Heart right ventricle (tissue), 16 donors: ENCODE results near the gene BIVM. TPM values are rescaled to one million over a fixed set of nuclear protein-coding genes. Genes with fewer than 3 reads are reported as not detected.

Experiments used
- ATAC-seq, 8 donors: fragments of 200-7000 bp; cut with Tn5 transposase; one replicate each; pipeline ENCODE4 v1.9.1; 2020; ENCODE audit warnings: mild to moderate bottlenecking in 8 of 8, moderate library complexity in 8 of 8, moderate number of reproducible peaks in 1 of 8
- DNase-seq, 2 donors: peaks; one replicate each; pipeline ENCODE4 v3.0.0-alpha.2; 2020
- H3K27ac ChIP-seq, 10 donors: fragments of 200-600 bp; sonication (generic) in 2 of 10; one replicate each; pipeline versions ENCODE4 v1.5.0 to v1.8.0; 2020 to 2022; ENCODE audit warnings: mild to moderate bottlenecking in 3 of 10
- H3K27me3 ChIP-seq, 7 donors: fragments of 200-600 bp; one replicate each; pipeline ENCODE4 v1.8.0; 2021 to 2022; ENCODE audit warnings: mild to moderate bottlenecking in 2 of 7
- H3K36me3 ChIP-seq, 9 donors: fragments of 200-600 bp; sonication (generic) in 1 of 9; one replicate each; pipeline versions ENCODE4 v1.5.0 to v1.8.0; 2020 to 2022; ENCODE audit warnings: mild to moderate bottlenecking in 2 of 9
- H3K4me1 ChIP-seq, 9 donors: fragments of 200-600 bp; sonication (generic) in 1 of 9; one replicate each; pipeline versions ENCODE4 v1.5.0 to v1.8.0; 2020 to 2022; ENCODE audit warnings: mild to moderate bottlenecking in 4 of 9
- H3K4me3 ChIP-seq, 10 donors: fragments of 200-600 bp; sonication (generic) in 2 of 10; one replicate each; pipeline versions ENCODE4 v1.5.0 to v1.8.0; 2020 to 2022; ENCODE audit warnings: mild to moderate bottlenecking in 7 of 10, moderate library complexity in 2 of 10
- H3K9me3 ChIP-seq, 11 donors: fragments of 200-600 bp in 10 of 11; sonication (generic) in 2 of 11; one replicate each; pipeline versions ENCODE4 v1.5.0 to v1.8.0; 2013 to 2022; ENCODE audit warnings: mild to moderate bottlenecking in 2 of 11, control low read depth in 1 of 11, moderate library complexity in 1 of 11
- WGBS, 2 donors: extraction: QIAGEN DNeasy Blood & Tissue Kit; methylation state at CpG; one replicate each; pipeline ENCODE4 v1.1.7; 2013; ENCODE audit warnings: inconsistent platforms in 1 of 2; 5-methylcytosine and 5-hydroxymethylcytosine counted together
- intact Hi-C, 10 donors: fragments of 100-400 bp; cut with DNase I; formaldehyde crosslinking; loops; one replicate each; pipeline versions ENCODE4 v1.11.1 to v1.14.2; 2022
- polyA plus RNA-seq, 2 donors: library from polyadenylated mRNA; stranded (reverse); fragments of 200-250 nt; gene quantifications; one replicate each; pipeline ENCODE4 v1.2.3, GENCODE V29; 2013
- total RNA-seq, 10 donors: library from RNA; stranded (reverse); fragmentation: NEBNext Ultra II Directional in 3 of 10; extraction: Animal tissue kit (Norgen Biotek cat#: 25700) in 3 of 10; gene quantifications; one replicate each; pipeline versions ENCODE4 v1.2.1 to v1.2.4, GENCODE V29; 2021 to 2023
- TF ChIP-seq, protein P1 (sequence below), 9 donors: fragments of 200-600 bp; sonication (generic) in 2 of 9; IDR thresholded peaks; one replicate each; pipeline versions ENCODE4 v1.5.0 to v1.8.0; 2021 to 2022; ENCODE audit warnings: antibody characterized with exemption in 9 of 9, mild to moderate bottlenecking in 5 of 9, moderate library complexity in 1 of 9
- donor health status: Arrhythmogenic right ventricular cardiomyopathy.
- donor health status: ischemic (EF 13 %, LVEDD 7.1; RV severe dilation, severe dysfunction).
- donor health status: healthy with polysubstance abuse.
- donor health status: DM: no; HTN: yes; CAD: no.
- donor health status: DM: no; HTN: no; CAD: no.
- donor health status: ischemic (EF 25% LVEDD 6.9; RV normal size, moderate dysfunction).
- donor health status: ischemic (EF 25% LVEDD 5.7; RV mildly dilated, moderate dysfunction).
- donor health status: healthy.
- donor health status: DM: yes; HTN: yes; CAD: no.
- donor health status: Ischemic cardiomyopathy.
- donor health status: ischemic (EF 35%, LVEDD 5.7; RV mildly dilated, moderate dysfunction).
- donor health status: nonischemic (EF 11% LVEDD 7.7; RV severe dilation, severe dysfunction).
- donor health status: DM: yes; HTN: yes; CAD: no.
- donor health status: PGD.
- donor health status: ischemic (EF 29% LVEDD 5.4; RV normal size, mild dysfunction).
- donor health status: nonischemic (EF 23%, LVEDD 6.1; RV moderate dilation, normal function).

Gene BIVM
- total and polyA plus RNA-seq, 12 donors, result 6.7 to 37.3 (median 28.3) TPM

DNA sequence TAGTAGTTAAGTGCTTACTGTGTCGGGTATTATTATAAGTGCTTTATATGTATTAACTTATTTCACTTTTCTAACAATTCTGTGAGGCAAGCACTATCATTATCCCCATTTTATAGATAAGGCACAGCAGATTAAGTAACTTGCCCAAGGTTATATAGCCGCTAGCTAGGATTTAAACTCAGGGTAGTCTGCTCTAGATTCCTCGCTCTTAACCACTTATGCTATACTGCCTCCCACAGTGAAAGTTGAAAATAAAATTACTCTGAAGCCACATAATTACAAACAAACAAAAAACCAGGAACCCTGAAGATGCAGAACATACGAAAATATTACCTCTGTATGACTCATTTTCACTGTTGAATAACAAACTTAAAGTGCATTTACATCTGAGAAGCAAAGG, 29.2 kb upstream of the BIVM start:
- intact Hi-C loops, result loop anchor here in 3 of 10 donors (5.0 to 10.0 kb wide), 2 partner anchors 78 to 175 kb away; partner anchors contain the start of genes TPP2 (in 2 of the 3) and ERCC5 (in 1 of the 3)
- H3K4me3 ChIP-seq, result no peak overlapping the region

DNA sequence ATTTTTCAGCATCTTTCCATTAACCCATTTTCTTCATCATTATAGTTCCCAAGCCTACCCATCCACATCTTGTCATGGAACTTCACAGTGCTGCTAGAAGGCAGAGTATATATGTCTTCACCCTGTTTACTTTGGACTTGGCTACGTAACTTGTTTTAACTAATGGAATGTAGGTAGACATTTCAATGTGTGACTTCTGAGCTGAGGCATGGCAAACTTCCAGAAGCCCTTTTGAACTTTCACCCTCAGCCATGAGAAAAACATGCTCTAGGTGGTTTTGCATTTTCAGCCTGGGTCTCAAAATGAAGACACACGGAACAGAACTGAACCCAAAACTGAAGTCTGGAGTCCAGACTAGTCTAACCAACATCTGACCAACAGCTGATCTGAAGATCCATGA, 28.5 kb upstream of the BIVM start:
- Histone ChIP-seq H3K4me3 (no peak overlapping the region), H3K27me3 (no peaks in the 10 kb centered on the region), H3K4me1 (peaks cover 0 to 30% (median 12%) of the 10 kb centered on the region in 9 donors), H3K27ac (no peak overlapping the region), H3K36me3 (peaks cover 0 to 23% (median 0%) of the 10 kb centered on the region in 9 donors), H3K9me3 (no peaks in the 10 kb centered on the region)
- DNase-seq (no peak), ATAC-seq (no peak)
- WGBS, 2 donors, result 91 to 97% methylated on average over 2 of the region's 2 CpGs
- intact Hi-C loops, result loop anchor here in 3 of 10 donors (5.0 to 10.0 kb wide), 2 partner anchors 77 to 176 kb away; partner anchors contain the start of genes TPP2 (in 2 of the 3) and ERCC5 (in 1 of the 3)
- TF ChIP-seq, protein P1, sequence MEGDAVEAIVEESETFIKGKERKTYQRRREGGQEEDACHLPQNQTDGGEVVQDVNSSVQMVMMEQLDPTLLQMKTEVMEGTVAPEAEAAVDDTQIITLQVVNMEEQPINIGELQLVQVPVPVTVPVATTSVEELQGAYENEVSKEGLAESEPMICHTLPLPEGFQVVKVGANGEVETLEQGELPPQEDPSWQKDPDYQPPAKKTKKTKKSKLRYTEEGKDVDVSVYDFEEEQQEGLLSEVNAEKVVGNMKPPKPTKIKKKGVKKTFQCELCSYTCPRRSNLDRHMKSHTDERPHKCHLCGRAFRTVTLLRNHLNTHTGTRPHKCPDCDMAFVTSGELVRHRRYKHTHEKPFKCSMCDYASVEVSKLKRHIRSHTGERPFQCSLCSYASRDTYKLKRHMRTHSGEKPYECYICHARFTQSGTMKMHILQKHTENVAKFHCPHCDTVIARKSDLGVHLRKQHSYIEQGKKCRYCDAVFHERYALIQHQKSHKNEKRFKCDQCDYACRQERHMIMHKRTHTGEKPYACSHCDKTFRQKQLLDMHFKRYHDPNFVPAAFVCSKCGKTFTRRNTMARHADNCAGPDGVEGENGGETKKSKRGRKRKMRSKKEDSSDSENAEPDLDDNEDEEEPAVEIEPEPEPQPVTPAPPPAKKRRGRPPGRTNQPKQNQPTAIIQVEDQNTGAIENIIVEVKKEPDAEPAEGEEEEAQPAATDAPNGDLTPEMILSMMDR (IDR thresholded peaks at IDR 0.05), result no peak

More for the DNA sequence above, 29.2 kb upstream of the BIVM start:
- Histone ChIP-seq H3K9me3 (no peaks in the 10 kb centered on the region), H3K27me3 (no peaks in the 10 kb centered on the region), H3K27ac (no peak overlapping the region), H3K36me3 (peaks cover 0 to 26% (median 0%) of the 10 kb centered on the region in 9 donors), H3K4me1 (peaks cover 0 to 30% (median 12%) of the 10 kb centered on the region in 9 donors)
- TF ChIP-seq, protein P1 (IDR thresholded peaks at IDR 0.05), result peak in 1 of 9 donors; percentile 8
- ATAC-seq, result no peak
- 79 to 85% methylated on average over 4 of the region's 4 CpGs for WGBS, 2 donors
- no peak for DNase-seq

DNA sequence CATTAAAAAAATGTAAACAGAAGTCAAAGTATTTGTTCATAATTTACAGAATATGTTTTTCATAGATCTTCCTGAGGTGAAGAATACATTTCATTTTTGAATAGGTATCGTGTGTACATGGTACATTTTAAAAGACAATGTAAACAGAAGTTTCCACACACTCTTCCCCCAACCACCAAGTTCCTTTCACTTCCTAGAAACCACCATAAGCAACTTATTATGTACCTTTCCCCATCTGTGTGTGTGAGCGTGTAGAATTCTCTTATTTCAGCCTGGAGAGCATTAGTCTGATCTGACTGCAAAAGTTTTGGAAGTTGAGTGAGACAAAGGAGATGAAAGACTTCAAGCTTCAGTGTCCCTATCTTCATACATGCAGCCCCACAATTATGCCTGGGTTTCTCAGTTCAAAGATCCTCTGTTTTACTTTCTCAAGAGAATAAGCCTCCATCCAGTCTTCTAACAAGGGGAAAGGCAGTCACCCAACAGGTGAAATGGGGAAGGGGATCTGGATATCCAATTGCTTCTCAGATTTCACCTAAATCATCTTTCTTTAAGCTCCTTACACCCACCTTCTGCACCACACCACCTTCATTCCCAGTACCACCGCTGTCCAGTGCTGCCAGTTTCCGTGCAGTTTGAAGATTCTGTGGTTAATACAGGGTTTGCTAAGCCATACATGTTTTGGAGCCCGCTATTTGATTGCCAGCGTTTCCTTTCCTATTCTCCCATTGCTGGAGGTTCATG, 27.4 kb upstream of the BIVM start:
- TF ChIP-seq, protein P1 (IDR thresholded peaks at IDR 0.05), result no peak
- Histone ChIP-seq H3K27me3 (no peaks in the 10 kb centered on the region), H3K36me3 (peaks cover 0 to 13% (median 0%) of the 10 kb centered on the region in 9 donors), H3K9me3 (no peaks in the 10 kb centered on the region), H3K4me1 (peaks cover 0 to 30% (median 12%) of the 10 kb centered on the region in 9 donors), H3K4me3 (no peak overlapping the region), H3K27ac (no peak overlapping the region)
- WGBS, 2 donors, result 95 to 96% methylated on average over 6 of the region's 6 CpGs
- no peak for ATAC-seq
- DNase-seq, result no peak
- intact Hi-C loops, result loop anchor here in 3 of 10 donors (5.0 to 10.0 kb wide), 2 partner anchors 76 to 177 kb away; partner anchors contain the start of genes TPP2 (in 2 of the 3) and ERCC5 (in 1 of the 3)

DNA sequence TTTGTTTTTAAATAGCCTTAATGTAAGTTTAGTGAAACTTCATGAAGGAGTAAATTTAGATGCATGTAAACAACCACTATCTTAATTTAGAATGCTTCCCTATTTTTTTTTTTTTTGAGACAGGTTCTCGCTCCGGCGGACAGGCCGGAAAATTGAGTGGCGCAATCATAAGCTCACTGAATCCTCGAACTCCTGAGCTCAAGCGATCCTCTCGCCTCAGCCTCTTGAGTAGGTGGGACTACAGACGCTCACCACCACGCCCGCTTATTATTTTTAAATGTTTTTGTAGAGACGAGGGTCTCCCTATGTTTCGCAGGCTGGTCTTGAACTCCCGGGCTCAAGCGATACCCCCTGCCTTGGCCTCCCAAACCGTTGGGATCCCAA, 26.9 kb upstream of the BIVM start:
- DNase-seq, result no peak
- H3K9me3 ChIP-seq, result no peaks in the 10 kb centered on the region
- H3K27ac ChIP-seq, result no peak overlapping the region
- no peak for ATAC-seq
- peaks cover 0 to 30% (median 12%) of the 10 kb centered on the region in 9 donors for H3K4me1 ChIP-seq
- H3K4me3 ChIP-seq, result peak overlapping the region in 1 of 10 donors; percentile 89
- H3K36me3 ChIP-seq, result peaks cover 0 to 8% (median 0%) of the 10 kb centered on the region in 9 donors
- intact Hi-C loops, result loop anchor here in 3 of 10 donors (5.0 to 10.0 kb wide), 2 partner anchors 75 to 177 kb away; partner anchors contain the start of genes TPP2 (in 2 of the 3) and ERCC5 (in 1 of the 3)
- TF ChIP-seq, protein P1 (IDR thresholded peaks at IDR 0.05), result no peak
- WGBS, 2 donors, result 94 to 96% methylated on average over 16 of the region's 16 CpGs
- H3K27me3 ChIP-seq, result no peaks in the 10 kb centered on the region
